ENCODE measurements around the gene PPM1D.
"Not testable (repeated sequence)": the region's sequence is repeated elsewhere in the genome, so short reads cannot be mapped to it uniquely, and the experiment has no call there.

- not testable (repeated sequence) for TF ChIP-seq CTCF (IDR thresholded peaks at IDR 0.05 in 8 of 11, conservative IDR thresholded peaks at IDR 0.05 in 3 of 11); POLR2AphosphoS5 (IDR thresholded peaks at IDR 0.05); POLR2A (IDR thresholded peaks at IDR 0.05)
Measured at GRCh38 chr17:60552255-60552654, 47.7 kb upstream of the PPM1D start.
